Amygdala (tissue), 56 donors: Measurements from ENCODE around the gene FGF22.
"Not testable (repeated sequence)": the region's sequence is repeated elsewhere in the genome, so short reads cannot be mapped to it uniquely, and the experiment has no call there.

ENCODE experiments used
- DNase-seq, 56 donors: peaks; one replicate each; lab custom pipeline; 2025; lab: John Stamatoyannopoulos, UW

The FGF22 gene

GRCh38 chr19:605061-605971 is 34.4 kb upstream of the FGF22 start:
- DNase-seq: not testable (repeated sequence)

- DNase-seq: peak in 22 of 56 donors; percentile 11 to 72 (median 36)
Measured at GRCh38 chr19:607301-608154, 32.2 kb upstream of the FGF22 start.

GRCh38 chr19:608155-609003 is 31.3 kb upstream of the FGF22 start:
- no peak for DNase-seq

- peak in 52 of 56 donors; percentile 23 to 94 (median 74) for DNase-seq
Measured at GRCh38 chr19:609004-609346, 30.7 kb upstream of the FGF22 start.

- DNase-seq: peak in 2 of 56 donors; percentile 6 to 27
Measured at GRCh38 chr19:610071-610800, 29.4 kb upstream of the FGF22 start.

- peak in 1 of 56 donors; percentile 24 for DNase-seq
Measured at GRCh38 chr19:610801-611480, 28.7 kb upstream of the FGF22 start.

- DNase-seq: no peak
Measured at GRCh38 chr19:611481-611868, 28.2 kb upstream of the FGF22 start.

- DNase-seq: no peak
Measured at GRCh38 chr19:612941-613340, 26.7 kb upstream of the FGF22 start.

- no peak for DNase-seq
Measured at GRCh38 chr19:613732-614567, 25.7 kb upstream of the FGF22 start.

- no peak for DNase-seq
Measured at GRCh38 chr19:615619-616018, 24.1 kb upstream of the FGF22 start.

GRCh38 chr19:616062-616700 is 23.5 kb upstream of the FGF22 start:
- no peak for DNase-seq

GRCh38 chr19:616747-617526 is 22.7 kb upstream of the FGF22 start:
- DNase-seq: peak in 1 of 56 donors; percentile 8

GRCh38 chr19:617551-618246 is 22.0 kb upstream of the FGF22 start:
- DNase-seq: no peak

GRCh38 chr19:618247-618619 is 21.4 kb upstream of the FGF22 start:
- DNase-seq: no peak

- DNase-seq: no peak
Measured at GRCh38 chr19:618674-619285, 20.9 kb upstream of the FGF22 start.
